Progenitor cell of endocrine pancreas (in vitro differentiated cells): Measurements from ENCODE around the gene THBD. TPM values are rescaled to one million over a fixed set of nuclear protein-coding genes. Genes with fewer than 3 reads are reported as not detected.

Source experiments
- DNase-seq: peaks from one replicate; pipeline ENCODE4 v3.0.0; 2021; ENCODE audit warnings: low spot score; ENCODE audit not compliant: unreplicated experiment
- H3K27ac Mint-ChIP-seq: 2 replicates; pipeline ENCODE4 v1.8.0; 2021; ENCODE audit warnings: mild to moderate bottlenecking, moderate library complexity, mixed read lengths
- H3K27me3 Mint-ChIP-seq: 2 replicates; pipeline ENCODE4 v1.8.0; 2021; ENCODE audit warnings: mixed read lengths
- H3K36me3 Mint-ChIP-seq: 2 replicates; pipeline ENCODE4 v1.8.0; 2022; ENCODE audit warnings: mixed read lengths; ENCODE audit not compliant: insufficient read depth
- H3K4me1 Mint-ChIP-seq: 2 replicates; pipeline ENCODE4 v1.8.0; 2021; ENCODE audit warnings: low read depth, mixed read lengths
- H3K4me3 Mint-ChIP-seq: 2 replicates; pipeline ENCODE4 v1.8.0; 2021; ENCODE audit warnings: low read depth, mild to moderate bottlenecking, moderate library complexity, mixed read lengths
- H3K9me3 Mint-ChIP-seq: 2 replicates; pipeline ENCODE4 v1.8.0; 2021; ENCODE audit warnings: low read depth, mixed read lengths
- long read RNA-seq: library from polyadenylated mRNA; unstranded; transcript quantifications from one replicate; pipeline ENCODE4 v2.0.0, GENCODE V29; 2020
- total RNA-seq: library from RNA; stranded (reverse); gene quantifications from 2 replicates; pipeline ENCODE4 v1.2.1, GENCODE V29; 2021
- TF ChIP-seq, protein P1 (sequence below): fragments of 200-600 bp; sonication (generic); IDR thresholded peaks from one replicate; pipeline ENCODE4 v1.5.0; 2021; ENCODE audit warnings: antibody characterized with exemption, mild to moderate bottlenecking; ENCODE audit not compliant: unreplicated experiment

THBD gene, protein sequence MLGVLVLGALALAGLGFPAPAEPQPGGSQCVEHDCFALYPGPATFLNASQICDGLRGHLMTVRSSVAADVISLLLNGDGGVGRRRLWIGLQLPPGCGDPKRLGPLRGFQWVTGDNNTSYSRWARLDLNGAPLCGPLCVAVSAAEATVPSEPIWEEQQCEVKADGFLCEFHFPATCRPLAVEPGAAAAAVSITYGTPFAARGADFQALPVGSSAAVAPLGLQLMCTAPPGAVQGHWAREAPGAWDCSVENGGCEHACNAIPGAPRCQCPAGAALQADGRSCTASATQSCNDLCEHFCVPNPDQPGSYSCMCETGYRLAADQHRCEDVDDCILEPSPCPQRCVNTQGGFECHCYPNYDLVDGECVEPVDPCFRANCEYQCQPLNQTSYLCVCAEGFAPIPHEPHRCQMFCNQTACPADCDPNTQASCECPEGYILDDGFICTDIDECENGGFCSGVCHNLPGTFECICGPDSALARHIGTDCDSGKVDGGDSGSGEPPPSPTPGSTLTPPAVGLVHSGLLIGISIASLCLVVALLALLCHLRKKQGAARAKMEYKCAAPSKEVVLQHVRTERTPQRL
- 0.19 and 0.36 TPM in 2 replicates for total RNA-seq
- long read RNA-seq, result 0 reads

- Mint-ChIP-seq H3K27ac (no peak within 1 kb of the TSS), H3K27me3 (peaks cover 78% of the 10 kb centered on the region), H3K4me3 (peak within 1 kb of the TSS; percentile 85), H3K36me3 (no peaks in the 10 kb centered on the region), H3K4me1 (peaks cover 11% of the 10 kb centered on the region), H3K9me3 (no peaks in the 10 kb centered on the region)
- TF ChIP-seq, protein P1, sequence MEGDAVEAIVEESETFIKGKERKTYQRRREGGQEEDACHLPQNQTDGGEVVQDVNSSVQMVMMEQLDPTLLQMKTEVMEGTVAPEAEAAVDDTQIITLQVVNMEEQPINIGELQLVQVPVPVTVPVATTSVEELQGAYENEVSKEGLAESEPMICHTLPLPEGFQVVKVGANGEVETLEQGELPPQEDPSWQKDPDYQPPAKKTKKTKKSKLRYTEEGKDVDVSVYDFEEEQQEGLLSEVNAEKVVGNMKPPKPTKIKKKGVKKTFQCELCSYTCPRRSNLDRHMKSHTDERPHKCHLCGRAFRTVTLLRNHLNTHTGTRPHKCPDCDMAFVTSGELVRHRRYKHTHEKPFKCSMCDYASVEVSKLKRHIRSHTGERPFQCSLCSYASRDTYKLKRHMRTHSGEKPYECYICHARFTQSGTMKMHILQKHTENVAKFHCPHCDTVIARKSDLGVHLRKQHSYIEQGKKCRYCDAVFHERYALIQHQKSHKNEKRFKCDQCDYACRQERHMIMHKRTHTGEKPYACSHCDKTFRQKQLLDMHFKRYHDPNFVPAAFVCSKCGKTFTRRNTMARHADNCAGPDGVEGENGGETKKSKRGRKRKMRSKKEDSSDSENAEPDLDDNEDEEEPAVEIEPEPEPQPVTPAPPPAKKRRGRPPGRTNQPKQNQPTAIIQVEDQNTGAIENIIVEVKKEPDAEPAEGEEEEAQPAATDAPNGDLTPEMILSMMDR, result no peak
- no peak for DNase-seq
Observed at GRCh38 chr20:23049201-23050075, at the start of gene THBD. TSS of gene THBD (minus strand) at chr20:23049672. CDS start at chr20:23049504, 168 bp downstream.

- H3K4me3 Mint-ChIP-seq, result no peak overlapping the region
- DNase-seq, result no peak
- H3K4me1 Mint-ChIP-seq, result peaks cover 7% of the 10 kb centered on the region
- H3K27me3 Mint-ChIP-seq, result peaks cover 67% of the 10 kb centered on the region
- no peaks in the 10 kb centered on the region for H3K9me3 Mint-ChIP-seq
- H3K36me3 Mint-ChIP-seq, result no peaks in the 10 kb centered on the region
- TF ChIP-seq, protein P1, result no peak
- H3K27ac Mint-ChIP-seq, result no peak overlapping the region
Observed at GRCh38 chr20:23097636-23098580, 48.4 kb upstream of the THBD start.

DNA sequence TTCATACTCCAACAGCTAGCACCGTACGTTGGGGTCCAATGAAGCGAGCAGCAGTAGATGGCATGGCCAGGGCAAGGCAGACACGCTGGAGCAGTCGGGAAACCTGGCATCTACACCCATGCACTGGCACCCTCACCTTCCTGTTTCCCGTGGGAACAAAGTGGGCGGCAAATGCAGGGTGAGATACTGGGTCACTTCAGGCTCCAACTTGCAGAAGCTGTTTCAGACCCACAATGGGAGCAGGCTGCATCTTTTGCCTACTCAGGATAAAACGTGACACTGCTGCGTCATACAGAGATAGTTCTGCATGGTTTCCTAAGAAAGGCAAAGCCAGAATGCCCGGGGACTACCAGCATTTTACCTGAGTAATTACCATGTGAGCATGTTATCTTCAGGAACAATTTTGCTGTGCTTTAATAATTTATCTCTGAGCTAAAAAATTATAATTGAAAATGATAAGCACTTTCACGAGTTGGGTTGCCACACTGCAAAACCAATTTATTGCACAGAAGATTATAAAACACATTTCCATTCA is 47.6 kb upstream of the THBD start:
- Mint-ChIP-seq H3K27ac (no peak overlapping the region), H3K9me3 (no peaks in the 10 kb centered on the region), H3K36me3 (no peaks in the 10 kb centered on the region), H3K27me3 (peaks cover 63% of the 10 kb centered on the region), H3K4me3 (no peak overlapping the region), H3K4me1 (peaks cover 15% of the 10 kb centered on the region)
- DNase-seq, result no peak
- TF ChIP-seq, protein P1, result no peak

DNA sequence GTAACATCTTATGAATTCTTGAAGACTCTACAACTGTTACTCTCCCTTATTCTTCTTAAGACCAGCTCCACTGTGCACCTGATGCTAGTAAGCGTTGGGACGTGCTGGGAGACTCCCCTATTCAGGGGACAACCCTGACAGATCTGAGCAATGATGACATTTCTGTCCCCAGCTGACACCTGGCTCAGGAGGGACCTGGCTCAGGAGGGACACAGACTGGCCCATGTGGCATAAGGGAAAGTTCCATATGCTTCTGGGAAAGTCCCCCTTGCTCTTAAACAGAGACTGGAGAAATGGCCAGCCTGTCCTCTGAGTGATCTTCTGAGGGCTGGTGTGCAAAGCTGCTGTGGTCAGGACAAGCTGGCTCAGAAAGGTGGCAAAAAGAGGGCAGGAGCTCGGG is 46.6 kb upstream of the THBD start:
- H3K9me3 Mint-ChIP-seq, result no peaks in the 10 kb centered on the region
- H3K4me1 Mint-ChIP-seq, result peaks cover 23% of the 10 kb centered on the region
- no peak overlapping the region for H3K4me3 Mint-ChIP-seq
- DNase-seq, result no peak
- TF ChIP-seq, protein P1, result no peak
- no peaks in the 10 kb centered on the region for H3K36me3 Mint-ChIP-seq
- peaks cover 62% of the 10 kb centered on the region for H3K27me3 Mint-ChIP-seq
- no peak overlapping the region for H3K27ac Mint-ChIP-seq
